NCI-H345 treated with DMSO at 0.1 percent for 48 hours (cell line): ENCODE data around the gene IGSF8.
"Not testable (repeated sequence)": the region's sequence is repeated elsewhere in the genome, so short reads cannot be mapped to it uniquely, and the experiment has no call there.

ENCODE experiments used
- DNase-seq: peaks from one replicate; lab custom pipeline; 2025; ENCODE audit not compliant: unreplicated experiment; lab: John Stamatoyannopoulos, UW

IGSF8 gene

GRCh38 chr1:160069460-160070231, 28.8 kb downstream of the IGSF8 start, which contains the start of gene KCNJ10:
Gene KCNJ10 (minus strand): TSS chr1:160070160. CDS start chr1:160042532, 27,628 bp downstream.
- no peak for DNase-seq

GRCh38 chr1:160068225-160068624, 30.2 kb downstream of the IGSF8 start:
- no peak for DNase-seq

GRCh38 chr1:160066829-160067745, 31.3 kb downstream of the IGSF8 start:
- DNase-seq: no peak

GRCh38 chr1:160064746-160065145, 33.7 kb downstream of the IGSF8 start:
- DNase-seq: no peak

- DNase-seq: no peak
Measured at GRCh38 chr1:160064164-160064563, 34.3 kb downstream of the IGSF8 start.

GRCh38 chr1:160063176-160063575, 35.2 kb downstream of the IGSF8 start:
- DNase-seq: no peak

GRCh38 chr1:160062230-160062532, 36.2 kb downstream of the IGSF8 start:
- DNase-seq: no peak

- no peak for DNase-seq
Measured at GRCh38 chr1:160061369-160062229, 36.8 kb downstream of the IGSF8 start.

- DNase-seq: no peak
Measured at GRCh38 chr1:160058087-160058486, 40.3 kb downstream of the IGSF8 start.

- no peak for DNase-seq
Measured at GRCh38 chr1:160056648-160057169, 41.7 kb downstream of the IGSF8 start.

GRCh38 chr1:160053548-160054365, 44.7 kb downstream of the IGSF8 start:
- DNase-seq: no peak

GRCh38 chr1:160052936-160053335, 45.5 kb downstream of the IGSF8 start:
- no peak for DNase-seq

- DNase-seq: no peak
Measured at GRCh38 chr1:160050619-160051018, 47.8 kb downstream of the IGSF8 start.

- not testable (repeated sequence) for DNase-seq
Measured at GRCh38 chr1:160050182-160050581, 48.2 kb downstream of the IGSF8 start.

- no peak for DNase-seq
Measured at GRCh38 chr1:160049101-160049500, 49.3 kb downstream of the IGSF8 start.

- peak; percentile 7 for DNase-seq
Measured at GRCh38 chr1:160048335-160048734, 50.1 kb downstream of the IGSF8 start.

GRCh38 chr1:160047111-160047991, 51.1 kb downstream of the IGSF8 start:
- DNase-seq: no peak

GRCh38 chr1:160046494-160047110, 51.8 kb downstream of the IGSF8 start:
- DNase-seq: peak; percentile 43

- no peak for DNase-seq
Measured at GRCh38 chr1:160045653-160046052, 52.8 kb downstream of the IGSF8 start.
